ENCODE data around the gene C4A.
"Not testable (repeated sequence)": the region's sequence is repeated elsewhere in the genome, so short reads cannot be mapped to it uniquely, and the experiment has no call there.

GRCh38 chr6:32004393-32004792, 22.5 kb downstream of the C4A start:
- TF ChIP-seq CTCF, POLR2A (IDR thresholded peaks at IDR 0.05): not testable (repeated sequence)

All from lower leg skin (tissue), 3 donors.